Uterus (tissue), 2 donors: Measurements from ENCODE around the gene SNURF.

ENCODE experiments used
- CTCF ChIP-seq, 4 experiments: fragments of 200-600 bp in 2 of 4; fragments of 450-650 bp in 2 of 4; sonication (generic) in 2 of 4; IDR thresholded peaks; one replicate each; pipeline ENCODE4 v1.5.1; 2016 to 2019; ENCODE audit warnings: antibody characterized with exemption in 4 of 4, mild to moderate bottlenecking in 2 of 4, moderate library complexity in 1 of 4
- POLR2A ChIP-seq, 2 donors: fragments of 450-650 bp; IDR thresholded peaks; one replicate each; pipeline ENCODE4 v1.6.1; 2016; ENCODE audit warnings: antibody characterized with exemption in 2 of 2, mild to moderate bottlenecking in 1 of 2, moderate library complexity in 1 of 2

- no peak for TF ChIP-seq CTCF (IDR thresholded peaks at IDR 0.05)
- no peak for TF ChIP-seq POLR2A (IDR thresholded peaks at IDR 0.05)
Observed at GRCh38 chr15:24924153-24924552, 30.6 kb upstream of the SNURF start.
